WI38 (cell line): ENCODE measurements around the gene SIK2.

Experiments used
- H3K4me3 ChIP-seq: 2 replicates; pipeline ENCODE4 v1.5.1; 2011; ENCODE audit warnings: low read depth, mild to moderate bottlenecking, control low read depth, low read length
- CTCF ChIP-seq: IDR thresholded peaks from 2 replicates; pipeline ENCODE4 v1.5.1; 2012; ENCODE audit warnings: low read depth, mild to moderate bottlenecking, control low read depth, low read length

The SIK2 gene

GRCh38 chr11:111734101-111734953 is 132.1 kb downstream of the SIK2 start:
- TF ChIP-seq CTCF: no peak

GRCh38 chr11:111734954-111735261 is 132.7 kb downstream of the SIK2 start:
- H3K4me3 ChIP-seq: no peak overlapping the region
- TF ChIP-seq CTCF: no peak

More at GRCh38 chr11:111734101-111734953, 132.1 kb downstream of the SIK2 start:
- no peak overlapping the region for H3K4me3 ChIP-seq

- H3K4me3 ChIP-seq: peak overlapping the region; percentile 44
- TF ChIP-seq CTCF: no peak
Observed at GRCh38 chr11:111735262-111736116, 133.2 kb downstream of the SIK2 start.

GRCh38 chr11:111736181-111736590 is 133.9 kb downstream of the SIK2 start:
- no peak overlapping the region for H3K4me3 ChIP-seq
- TF ChIP-seq CTCF: no peak

GRCh38 chr11:111736621-111737443 is 134.6 kb downstream of the SIK2 start:
- no peak overlapping the region for H3K4me3 ChIP-seq
- TF ChIP-seq CTCF: no peak

- TF ChIP-seq CTCF: no peak
Observed at GRCh38 chr11:111737444-111738210, 135.4 kb downstream of the SIK2 start.

More at GRCh38 chr11:111737444-111738210, 135.4 kb downstream of the SIK2 start:
- H3K4me3 ChIP-seq: no peak overlapping the region
